ENCODE data around the gene SLITRK2.

Gene SLITRK2

DNA sequence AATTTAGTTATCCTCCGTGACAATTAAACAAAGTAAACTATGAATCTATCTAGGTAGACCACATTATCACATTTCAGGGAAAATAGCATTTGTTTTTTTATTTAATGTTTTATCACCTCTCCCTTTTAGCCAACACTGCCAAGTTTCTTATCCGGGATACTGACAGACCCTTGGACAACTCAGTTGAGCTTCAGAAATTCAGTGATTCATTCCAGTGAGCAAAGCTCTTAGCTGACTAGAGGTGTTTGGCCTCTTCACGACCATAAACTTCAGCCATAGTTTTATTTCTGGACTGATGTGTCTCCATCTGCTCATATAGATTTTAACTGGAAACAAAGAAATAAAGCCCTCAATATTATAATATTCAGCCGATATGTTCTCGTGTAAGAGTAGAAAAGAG lies 15.2 kb downstream of the SLITRK2 start:
- CTCF ChIA-PET, result interaction anchor here (0.6 kb wide), 1 partner anchor 10 kb away, joined by 4 read pairs; no protein-coding TSS in a partner anchor
- Histone ChIP-seq H3K4me3 (ENCODE audit: low read depth, low read length) (no peak overlapping the region), H3K36me3 (ENCODE audit: control insufficient read depth in 2 of 2, insufficient read depth in 1 of 2, low read length in 2 of 2) (no peaks in the 10 kb centered on the region), H3K9me3 (ENCODE audit: control insufficient read depth, insufficient read depth, low read depth, low read length) (no peaks in the 10 kb centered on the region), H3K4me1 (ENCODE audit: control insufficient read depth, insufficient read depth, low read length) (no peaks in the 10 kb centered on the region), H3K27ac (ENCODE audit: extremely low read depth, low read depth, low read length) (no peak overlapping the region)
- TF ChIP-seq FEZF1 (tag by site-specific recombination; IDR thresholded peaks at IDR 0.05), result no peak
- TF ChIP-seq ZNF169 (tag by site-specific recombination; IDR thresholded peaks at IDR 0.05), result no peak
- POLR2A ChIA-PET, result no interaction called here

DNA sequence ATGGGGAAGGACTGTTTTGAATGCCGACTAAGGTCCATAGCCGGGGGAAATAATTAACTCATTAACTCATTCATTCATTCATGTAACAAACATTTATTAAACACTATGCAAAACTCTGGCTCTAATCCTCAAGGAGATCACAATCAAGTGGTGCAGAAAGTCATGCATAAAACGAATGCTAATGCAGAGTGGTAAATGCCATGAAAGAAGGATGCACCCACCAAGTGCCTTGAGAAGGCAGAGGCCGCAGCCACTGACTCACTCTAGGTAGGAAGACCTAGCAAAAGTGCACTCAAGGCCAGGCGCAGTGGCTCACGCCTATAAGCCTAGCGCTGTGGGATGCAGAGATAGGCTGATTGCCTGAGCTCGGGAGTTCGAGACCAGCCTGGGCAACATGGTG lies 22.9 kb downstream of the SLITRK2 start:
- TF ChIP-seq ZNF530 (tag by site-specific recombination; IDR thresholded peaks at IDR 0.05; ENCODE audit: low read depth) (no peak), KLF8 (tag by site-specific recombination; IDR thresholded peaks at IDR 0.05) (no peak), EGR2 (tag by site-specific recombination; IDR thresholded peaks at IDR 0.05; ENCODE audit: low read depth) (no peak), ZIC2 (tag by site-specific recombination; IDR thresholded peaks at IDR 0.05) (no peak), REPIN1 (tag by site-specific recombination; IDR thresholded peaks at IDR 0.05; ENCODE audit: low read depth) (no peak), ZNF558 (tag by site-specific recombination; IDR thresholded peaks at IDR 0.05) (no peak), ZNF426 (tag by site-specific recombination; IDR thresholded peaks at IDR 0.05) (no peak), ZNF76 (tag by site-specific recombination; IDR thresholded peaks at IDR 0.05; ENCODE audit: borderline replicate concordance, low read depth) (no peak)
- TF ChIP-seq, protein P1, sequence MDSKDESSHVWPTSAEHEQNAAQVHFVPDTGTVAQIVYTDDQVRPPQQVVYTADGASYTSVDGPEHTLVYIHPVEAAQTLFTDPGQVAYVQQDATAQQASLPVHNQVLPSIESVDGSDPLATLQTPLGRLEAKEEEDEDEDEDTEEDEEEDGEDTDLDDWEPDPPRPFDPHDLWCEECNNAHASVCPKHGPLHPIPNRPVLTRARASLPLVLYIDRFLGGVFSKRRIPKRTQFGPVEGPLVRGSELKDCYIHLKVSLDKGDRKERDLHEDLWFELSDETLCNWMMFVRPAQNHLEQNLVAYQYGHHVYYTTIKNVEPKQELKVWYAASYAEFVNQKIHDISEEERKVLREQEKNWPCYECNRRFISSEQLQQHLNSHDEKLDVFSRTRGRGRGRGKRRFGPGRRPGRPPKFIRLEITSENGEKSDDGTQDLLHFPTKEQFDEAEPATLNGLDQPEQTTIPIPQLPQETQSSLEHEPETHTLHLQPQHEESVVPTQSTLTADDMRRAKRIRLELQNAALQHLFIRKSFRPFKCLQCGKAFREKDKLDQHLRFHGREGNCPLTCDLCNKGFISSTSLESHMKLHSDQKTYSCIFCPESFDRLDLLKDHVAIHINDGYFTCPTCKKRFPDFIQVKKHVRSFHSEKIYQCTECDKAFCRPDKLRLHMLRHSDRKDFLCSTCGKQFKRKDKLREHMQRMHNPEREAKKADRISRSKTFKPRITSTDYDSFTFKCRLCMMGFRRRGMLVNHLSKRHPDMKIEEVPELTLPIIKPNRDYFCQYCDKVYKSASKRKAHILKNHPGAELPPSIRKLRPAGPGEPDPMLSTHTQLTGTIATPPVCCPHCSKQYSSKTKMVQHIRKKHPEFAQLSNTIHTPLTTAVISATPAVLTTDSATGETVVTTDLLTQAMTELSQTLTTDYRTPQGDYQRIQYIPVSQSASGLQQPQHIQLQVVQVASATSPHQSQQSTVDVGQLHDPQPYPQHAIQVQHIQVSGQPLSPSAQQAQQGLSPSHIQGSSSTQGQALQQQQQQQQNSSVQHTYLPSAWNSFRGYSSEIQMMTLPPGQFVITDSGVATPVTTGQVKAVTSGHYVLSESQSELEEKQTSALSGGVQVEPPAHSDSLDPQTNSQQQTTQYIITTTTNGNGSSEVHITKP (tag by site-specific recombination; IDR thresholded peaks at IDR 0.05), result no peak
- ChIA-PET CTCF (no interaction called here), POLR2A (no interaction called here)
- Histone ChIP-seq H3K4me1 (ENCODE audit: control insufficient read depth, insufficient read depth, low read length) (no peaks in the 10 kb centered on the region), H3K36me3 (ENCODE audit: control insufficient read depth in 2 of 2, insufficient read depth in 1 of 2, low read length in 2 of 2) (no peaks in the 10 kb centered on the region), H3K9me3 (ENCODE audit: control insufficient read depth, insufficient read depth, low read depth, low read length) (no peaks in the 10 kb centered on the region), H3K27ac (ENCODE audit: extremely low read depth, low read depth, low read length) (no peak overlapping the region), H3K4me3 (ENCODE audit: low read depth, low read length) (no peak overlapping the region)

DNA sequence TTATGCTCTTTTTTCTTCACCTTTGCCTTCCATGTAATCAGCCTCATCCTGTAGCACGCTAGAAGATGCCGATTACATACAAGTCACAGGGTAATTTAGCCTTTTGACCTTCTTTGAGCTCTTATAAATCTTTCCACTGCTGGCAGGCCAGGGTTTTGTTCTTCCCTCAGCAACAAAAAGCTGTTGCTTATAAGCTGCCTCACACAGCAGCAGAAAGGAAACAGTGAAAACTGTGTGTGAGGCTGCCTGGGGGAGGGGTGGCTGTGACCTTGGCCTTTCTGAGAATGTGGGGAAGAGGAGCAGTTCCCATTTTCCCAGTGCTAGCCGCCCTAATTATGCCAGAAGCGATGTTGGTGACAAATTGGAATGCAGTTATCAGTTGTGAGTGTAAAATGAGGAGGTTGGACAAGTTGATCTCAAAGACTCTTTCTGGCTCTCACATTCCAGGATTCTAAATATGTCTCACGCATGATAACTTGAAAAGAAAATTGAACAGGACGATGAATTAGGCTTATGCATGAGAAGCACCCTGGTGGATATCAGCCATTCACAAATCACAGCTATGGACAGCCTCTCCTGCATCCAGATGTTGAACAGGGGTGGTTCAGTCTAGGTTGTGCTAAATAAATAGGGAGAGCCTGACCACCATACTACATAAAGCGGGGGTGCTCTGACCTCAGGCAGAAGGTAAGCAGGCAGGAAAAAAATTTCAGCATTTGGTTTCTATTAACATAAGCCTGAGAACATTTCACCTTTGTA lies 25.7 kb downstream of the SLITRK2 start:
- H3K9me3 ChIP-seq (ENCODE audit: control insufficient read depth, insufficient read depth, low read depth, low read length), result no peaks in the 10 kb centered on the region
- no peaks in the 10 kb centered on the region for H3K36me3 ChIP-seq (ENCODE audit: control insufficient read depth in 2 of 2, insufficient read depth in 1 of 2, low read length in 2 of 2)

More for the DNA sequence above, 25.7 kb downstream of the SLITRK2 start:
- ChIA-PET CTCF (no interaction called here), POLR2A (no interaction called here)
- Histone ChIP-seq H3K27ac (ENCODE audit: extremely low read depth, low read depth, low read length) (no peak overlapping the region), H3K4me3 (ENCODE audit: low read depth, low read length) (no peak overlapping the region), H3K4me1 (ENCODE audit: control insufficient read depth, insufficient read depth, low read length) (no peaks in the 10 kb centered on the region)
- no peak for TF ChIP-seq ZNF211 (tag by site-specific recombination; IDR thresholded peaks at IDR 0.05; ENCODE audit: low read depth)
- no peak for TF ChIP-seq ZNF274 (IDR thresholded peaks at IDR 0.05; ENCODE audit: low read length)
- no peak for TF ChIP-seq ZNF274 (tag by site-specific recombination; IDR thresholded peaks at IDR 0.05; ENCODE audit: borderline replicate concordance)
- no peak for TF ChIP-seq ZNF202 (tag by site-specific recombination; IDR thresholded peaks at IDR 0.05; ENCODE audit: borderline replicate concordance)
- TF ChIP-seq ZNF2 (tag by site-specific recombination; IDR thresholded peaks at IDR 0.05), result no peak
- TF ChIP-seq ZNF292 (tag by site-specific recombination; IDR thresholded peaks at IDR 0.05; ENCODE audit: borderline replicate concordance, low read depth), result no peak
- no peak for TF ChIP-seq ZNF544 (tag by site-specific recombination; IDR thresholded peaks at IDR 0.05)
- no peak for TF ChIP-seq ZNF473 (tag by site-specific recombination; IDR thresholded peaks at IDR 0.05)
- no peak for TF ChIP-seq ZFP69B (tag by site-specific recombination; IDR thresholded peaks at IDR 0.05)
- TF ChIP-seq, protein P2, sequence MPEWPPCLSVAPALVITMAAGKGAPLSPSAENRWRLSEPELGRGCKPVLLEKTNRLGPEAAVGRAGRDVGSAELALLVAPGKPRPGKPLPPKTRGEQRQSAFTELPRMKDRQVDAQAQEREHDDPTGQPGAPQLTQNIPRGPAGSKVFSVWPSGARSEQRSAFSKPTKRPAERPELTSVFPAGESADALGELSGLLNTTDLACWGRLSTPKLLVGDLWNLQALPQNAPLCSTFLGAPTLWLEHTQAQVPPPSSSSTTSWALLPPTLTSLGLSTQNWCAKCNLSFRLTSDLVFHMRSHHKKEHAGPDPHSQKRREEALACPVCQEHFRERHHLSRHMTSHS (tag by site-specific recombination; IDR thresholded peaks at IDR 0.05), result no peak
- TF ChIP-seq ZNF777 (tag by site-specific recombination; IDR thresholded peaks at IDR 0.05; ENCODE audit: borderline replicate concordance), result no peak
